Coronary artery (tissue), 2 donors: ENCODE results near the gene TSPAN2.
A peak's percentile ranks its signal among the peaks of the same experiment; 100 is the strongest.

ENCODE experiments used
- DNase-seq: peaks from one replicate; pipeline ENCODE4 v3.0.0-alpha.2; 2017; ENCODE audit warnings: low spot score
- H3K27ac ChIP-seq, 2 donors: fragments of 200-600 bp; sonication (generic); one replicate each; pipeline ENCODE4 v1.5.1; 2016 to 2019
- H3K4me3 ChIP-seq: fragments of 200-600 bp; sonication (generic); 2 replicates; pipeline ENCODE4 v1.5.1; 2016; ENCODE audit warnings: mild to moderate bottlenecking, moderate library complexity
- CTCF ChIP-seq: fragments of 200-600 bp; sonication (generic); IDR thresholded peaks from one replicate; pipeline ENCODE4 v1.5.1; 2019; ENCODE audit warnings: antibody characterized with exemption

Gene TSPAN2

GRCh38 chr1:115115521-115116161 is 26.3 kb upstream of the TSPAN2 start:
- no peak for TF ChIP-seq CTCF
- Histone ChIP-seq H3K4me3 (no peak overlapping the region), H3K27ac (peak overlapping the region in 1 of 2 donors; percentile 29)
- no peak for DNase-seq

GRCh38 chr1:115114308-115114707 is 25.0 kb upstream of the TSPAN2 start:
- peak overlapping the region in 1 of 2 donors; percentile 46 for H3K27ac ChIP-seq
- H3K4me3 ChIP-seq, result no peak overlapping the region
- DNase-seq, result no peak
- TF ChIP-seq CTCF, result no peak

GRCh38 chr1:115113766-115114165 is 24.5 kb upstream of the TSPAN2 start:
- no peak for TF ChIP-seq CTCF
- Histone ChIP-seq H3K27ac (peak overlapping the region in 1 of 2 donors; percentile 46), H3K4me3 (no peak overlapping the region)
- no peak for DNase-seq

GRCh38 chr1:115112496-115113375 is 23.4 kb upstream of the TSPAN2 start:
- peak; percentile 87 for TF ChIP-seq CTCF
- no peak overlapping the region for H3K27ac ChIP-seq
- no peak for DNase-seq
- no peak overlapping the region for H3K4me3 ChIP-seq

GRCh38 chr1:115107516-115108260 is 18.4 kb upstream of the TSPAN2 start:
- TF ChIP-seq CTCF, result no peak
- no peak overlapping the region for H3K4me3 ChIP-seq
- no peak overlapping the region for H3K27ac ChIP-seq
- no peak for DNase-seq

GRCh38 chr1:115105831-115106230 is 16.5 kb upstream of the TSPAN2 start:
- no peak for TF ChIP-seq CTCF
- Histone ChIP-seq H3K4me3 (no peak overlapping the region), H3K27ac (no peak overlapping the region)
- no peak for DNase-seq
